Measurements from ENCODE around the gene CPN1.
"Not testable (repeated sequence)": the region's sequence is repeated elsewhere in the genome, so short reads cannot be mapped to it uniquely, and the experiment has no call there.

The CPN1 gene

DNA sequence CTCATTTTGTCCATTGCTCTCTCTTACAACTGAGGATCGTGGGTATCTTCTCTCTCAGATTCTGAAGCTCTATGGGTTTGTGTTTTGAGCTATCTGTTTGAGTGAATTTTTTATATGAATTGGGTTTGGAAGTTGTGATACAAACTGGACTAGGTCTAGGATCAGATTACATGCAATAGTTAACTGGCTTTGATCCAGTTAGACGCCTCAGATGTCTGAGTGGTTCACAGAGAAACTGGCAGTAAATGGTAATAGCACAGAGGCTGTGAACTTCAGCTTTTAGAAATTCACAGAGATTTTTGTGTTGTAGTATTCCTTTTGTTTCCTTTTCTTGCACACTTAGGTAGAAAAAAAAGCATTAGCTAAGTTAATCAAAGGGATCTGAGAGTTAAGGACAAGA is 59.3 kb downstream of the CPN1 start:
- no peak for DNase-seq (ENCODE audit: low spot score)

DNA sequence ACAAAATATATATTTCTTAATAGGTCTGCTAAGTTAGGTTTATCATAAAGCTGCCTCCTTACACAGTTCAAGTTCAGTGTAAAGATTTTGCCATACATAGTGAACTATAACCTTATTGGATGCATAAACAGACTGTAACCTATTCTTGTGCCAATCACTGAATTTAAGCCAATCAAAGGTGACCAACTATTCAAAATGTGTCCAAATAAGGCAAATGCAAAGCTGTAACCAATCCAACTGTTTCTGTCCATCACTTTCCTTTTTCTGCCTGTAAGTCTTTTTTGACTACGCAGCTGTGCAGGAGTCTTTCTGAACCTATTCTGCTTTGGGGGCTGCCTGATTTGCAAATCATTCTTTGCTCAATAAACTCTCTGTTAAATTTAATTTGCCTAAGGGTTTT is 60.3 kb downstream of the CPN1 start:
- DNase-seq (ENCODE audit: low spot score) = no peak

DNA sequence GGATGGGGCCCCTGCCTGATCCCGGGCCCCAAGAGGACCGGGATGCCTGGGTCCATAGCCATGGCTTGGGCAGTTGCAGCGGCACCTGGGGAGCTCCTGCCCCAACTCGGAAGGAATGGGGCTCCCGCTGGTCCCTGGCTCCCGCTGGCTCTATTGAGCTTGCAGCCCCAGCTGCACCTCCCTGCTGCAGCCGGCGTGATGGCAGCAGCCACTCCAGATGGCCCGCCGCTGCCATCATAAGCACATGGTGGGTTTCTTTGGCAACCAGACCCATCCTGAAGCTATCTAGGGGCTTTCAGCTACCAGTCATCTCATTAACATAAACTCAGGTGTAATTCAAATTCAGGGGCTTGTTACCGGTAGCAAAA is 60.8 kb downstream of the CPN1 start:
- DNase-seq (ENCODE audit: low spot score) = no peak

DNA sequence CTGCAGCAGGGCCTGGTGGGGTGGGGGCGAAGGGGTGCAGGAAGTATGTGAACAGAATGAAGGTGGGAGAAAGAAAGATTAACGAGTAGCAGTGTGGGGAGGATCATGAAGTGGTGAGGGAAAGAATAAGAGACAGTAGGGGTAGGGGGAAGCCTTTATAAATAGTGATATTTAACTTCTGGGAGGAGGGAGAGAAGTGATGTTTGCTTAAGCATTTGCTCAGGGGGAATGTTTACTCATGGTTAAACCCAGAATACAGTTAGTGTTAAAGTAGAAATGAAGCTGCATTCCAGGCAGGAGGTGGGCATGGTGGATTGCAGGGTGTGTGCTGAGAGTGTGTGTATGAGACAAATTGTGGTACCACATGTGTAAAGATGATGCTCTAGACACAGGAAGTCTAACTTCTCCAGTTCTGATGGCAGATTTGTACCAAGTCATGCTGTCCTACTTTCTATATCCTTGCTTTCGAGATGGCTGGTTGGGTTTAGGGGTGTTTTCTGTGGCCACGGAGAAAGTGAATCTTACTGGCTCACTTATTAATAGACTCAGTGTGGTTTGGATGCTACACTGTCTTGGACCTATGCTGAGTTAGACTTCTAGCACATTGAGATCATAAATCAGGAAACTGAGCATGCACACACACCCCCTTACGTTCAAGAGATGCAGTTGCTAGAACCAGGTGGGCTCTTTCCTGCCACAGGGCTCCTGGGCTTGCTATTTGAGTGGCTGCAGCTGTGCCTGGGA is 61.4 kb downstream of the CPN1 start:
- DNase-seq (ENCODE audit: low spot score) = no peak

DNA sequence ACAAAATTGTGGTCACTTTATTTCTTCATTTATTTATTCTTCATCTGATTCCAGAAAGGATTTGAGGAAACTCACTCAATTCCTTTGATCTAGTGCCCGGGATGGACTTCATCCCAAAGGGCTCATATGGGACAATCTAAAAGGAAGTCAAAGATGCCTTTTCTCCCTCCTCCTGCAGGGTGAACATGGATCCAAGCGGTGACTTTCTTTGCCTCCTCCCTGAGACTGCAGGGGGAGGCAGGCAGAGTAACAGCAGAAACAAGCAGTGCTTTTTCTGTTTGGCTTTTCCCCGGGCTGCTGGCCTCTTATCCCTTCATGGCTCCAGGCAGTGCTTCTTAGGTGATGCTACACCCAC is 61.9 kb downstream of the CPN1 start:
- no peak for DNase-seq (ENCODE audit: low spot score)

DNA sequence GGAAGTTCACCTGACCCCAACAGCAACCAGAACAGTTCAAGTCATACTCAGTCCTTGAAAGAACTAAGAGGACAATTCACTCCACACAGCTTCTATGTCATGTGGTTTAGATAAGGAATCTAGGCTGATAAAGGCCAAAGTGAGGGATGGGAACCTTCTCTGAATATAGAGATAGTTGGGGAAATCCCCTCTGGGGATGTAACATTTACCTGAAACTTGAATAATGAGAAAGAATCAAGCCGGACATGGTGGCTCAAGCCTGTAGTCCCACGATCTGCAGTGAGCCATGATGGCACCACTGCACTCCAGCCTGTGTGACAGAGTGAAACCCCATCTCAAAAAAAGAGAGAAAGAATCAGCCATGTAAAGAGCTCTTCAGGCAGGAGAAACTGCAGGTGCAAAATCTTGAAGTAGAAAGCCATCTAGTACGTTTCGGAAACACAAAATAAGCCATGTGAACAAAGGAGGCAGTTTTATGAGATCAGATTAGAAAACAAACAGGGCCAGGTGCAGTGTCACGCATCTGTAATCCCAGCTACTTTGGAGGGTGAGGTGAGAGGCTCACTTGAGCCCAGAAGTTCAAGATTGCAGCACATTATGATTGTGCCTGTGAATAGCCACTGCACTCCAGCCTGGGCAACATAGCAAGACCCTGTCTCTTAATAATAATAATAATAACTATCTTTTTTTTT is 67.5 kb downstream of the CPN1 start:
- no peak for DNase-seq (ENCODE audit: low spot score)

GRCh38 chr10:100013621-100014020 is 68.0 kb downstream of the CPN1 start:
- DNase-seq (ENCODE audit: low spot score) = no peak

DNA sequence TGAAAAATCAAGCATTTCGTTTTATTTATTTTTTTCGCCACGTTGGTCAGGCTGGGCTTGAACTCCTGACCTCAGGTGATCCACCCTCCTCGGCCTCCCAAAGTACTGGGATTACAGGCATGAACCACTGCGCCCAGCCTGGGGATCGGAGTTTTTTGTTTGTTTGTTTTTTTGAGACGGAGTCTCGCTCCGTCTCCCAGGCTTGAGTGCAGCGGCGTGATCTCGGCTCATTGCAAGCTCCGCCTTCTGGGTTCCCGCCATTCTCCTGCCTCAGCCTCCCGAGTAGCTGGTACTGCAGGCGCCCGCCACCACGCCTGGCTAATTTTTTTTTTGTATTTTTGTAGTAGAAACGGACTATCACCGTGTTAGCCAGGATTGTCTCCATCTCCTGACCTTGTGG is 69.8 kb downstream of the CPN1 start:
- DNase-seq (ENCODE audit: low spot score) = not testable (repeated sequence)

DNA sequence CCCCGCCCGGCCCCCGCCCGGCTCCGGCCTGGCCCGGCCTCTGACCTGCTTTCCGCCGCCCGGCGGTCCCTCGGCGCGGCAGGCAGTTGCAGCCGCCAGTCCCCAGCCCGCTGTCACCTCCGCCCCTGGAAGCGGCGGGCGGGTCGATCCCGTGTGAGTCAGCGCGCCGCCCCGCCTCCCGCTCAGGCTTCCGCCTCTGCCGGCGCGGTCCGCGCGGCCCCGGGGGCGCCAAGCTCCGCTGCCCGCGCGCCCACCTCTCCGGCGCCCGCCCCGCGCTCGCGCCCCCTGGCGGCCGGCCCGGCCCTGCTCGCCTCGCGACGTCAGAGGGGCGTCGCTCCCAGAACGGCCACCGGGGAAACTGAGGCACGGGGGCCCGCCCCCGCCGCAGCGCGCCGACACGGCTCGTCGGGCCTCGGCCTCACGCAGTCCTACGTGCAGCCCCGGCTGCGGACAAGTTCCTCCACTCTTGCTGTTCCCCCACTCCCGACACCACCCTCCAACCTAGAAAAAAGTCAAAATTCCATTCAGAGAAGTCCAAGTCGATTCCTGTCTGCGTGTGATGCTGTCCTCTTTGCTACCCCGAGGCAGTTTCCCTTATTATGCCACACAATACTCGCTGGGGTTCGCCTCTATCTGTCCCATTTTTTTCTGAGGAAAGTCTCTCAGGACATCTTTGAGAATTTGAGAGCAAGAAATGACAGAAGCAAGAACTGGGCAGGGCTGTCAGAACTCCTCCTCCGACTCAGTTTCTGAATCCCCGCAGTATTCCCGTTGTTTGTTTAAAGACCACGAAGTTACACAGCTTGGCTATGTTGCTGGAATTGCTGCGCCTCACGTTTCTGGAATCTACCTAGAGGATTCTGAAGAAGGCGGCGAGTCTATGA is 71.6 kb downstream of the CPN1 start, which contains the start of gene DNMBP:
Gene DNMBP, minus strand, starts transcription at position 155 of the 884 bp plus-strand sequence. CDS start 37,823 bp downstream, outside the sequence.
- peak; percentile 89 for DNase-seq (ENCODE audit: low spot score)

DNA sequence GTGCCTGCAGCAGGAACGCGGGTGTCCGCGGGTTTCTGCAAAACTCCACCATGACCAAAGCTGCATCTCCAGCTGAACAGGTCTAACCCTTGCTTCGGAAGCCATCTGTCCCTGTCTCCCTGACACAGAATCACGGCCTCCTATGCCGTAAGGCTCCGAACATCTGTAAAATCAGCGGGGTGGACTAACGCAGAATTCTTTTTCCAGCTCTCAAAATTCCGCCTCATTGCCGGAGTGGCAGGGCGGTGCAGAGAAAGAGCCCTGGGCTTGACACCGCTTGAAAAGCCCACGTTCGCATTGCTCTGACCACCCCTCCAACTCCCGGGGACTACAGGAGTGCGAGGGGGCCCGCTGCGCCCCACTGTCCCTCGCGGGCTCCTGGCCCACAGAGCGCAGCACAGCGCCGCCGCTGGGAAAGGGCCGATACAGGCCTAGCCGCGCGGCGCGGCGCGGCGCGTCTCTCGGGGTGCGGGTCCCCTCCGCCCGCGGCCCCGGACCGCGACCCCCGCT is 72.3 kb downstream of the CPN1 start:
- peak; percentile 55 for DNase-seq (ENCODE audit: low spot score)

- peak; percentile 49 for DNase-seq (ENCODE audit: low spot score)
These were observed 72.9 kb downstream of the CPN1 start for GRCh38 chr10:100008708-100009282.

DNA sequence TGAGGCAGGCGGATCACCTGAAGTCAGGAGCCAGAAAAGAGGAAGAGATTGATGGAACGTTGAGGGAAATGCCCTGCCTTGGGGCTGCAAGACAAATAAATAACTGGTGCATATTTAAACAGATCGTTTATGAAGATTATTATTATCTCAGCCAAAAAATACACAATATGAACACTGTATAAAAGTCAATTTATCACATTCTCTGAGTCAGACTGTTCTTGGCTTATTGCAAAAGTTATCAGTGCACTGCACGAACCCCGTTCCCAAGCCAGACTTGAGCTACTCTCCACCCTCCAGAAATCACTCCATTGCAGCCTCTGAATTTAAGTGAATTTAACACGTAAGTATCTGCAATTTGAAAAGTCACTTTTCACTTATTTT is 73.5 kb downstream of the CPN1 start:
- peak; percentile 38 for DNase-seq (ENCODE audit: low spot score)

DNA sequence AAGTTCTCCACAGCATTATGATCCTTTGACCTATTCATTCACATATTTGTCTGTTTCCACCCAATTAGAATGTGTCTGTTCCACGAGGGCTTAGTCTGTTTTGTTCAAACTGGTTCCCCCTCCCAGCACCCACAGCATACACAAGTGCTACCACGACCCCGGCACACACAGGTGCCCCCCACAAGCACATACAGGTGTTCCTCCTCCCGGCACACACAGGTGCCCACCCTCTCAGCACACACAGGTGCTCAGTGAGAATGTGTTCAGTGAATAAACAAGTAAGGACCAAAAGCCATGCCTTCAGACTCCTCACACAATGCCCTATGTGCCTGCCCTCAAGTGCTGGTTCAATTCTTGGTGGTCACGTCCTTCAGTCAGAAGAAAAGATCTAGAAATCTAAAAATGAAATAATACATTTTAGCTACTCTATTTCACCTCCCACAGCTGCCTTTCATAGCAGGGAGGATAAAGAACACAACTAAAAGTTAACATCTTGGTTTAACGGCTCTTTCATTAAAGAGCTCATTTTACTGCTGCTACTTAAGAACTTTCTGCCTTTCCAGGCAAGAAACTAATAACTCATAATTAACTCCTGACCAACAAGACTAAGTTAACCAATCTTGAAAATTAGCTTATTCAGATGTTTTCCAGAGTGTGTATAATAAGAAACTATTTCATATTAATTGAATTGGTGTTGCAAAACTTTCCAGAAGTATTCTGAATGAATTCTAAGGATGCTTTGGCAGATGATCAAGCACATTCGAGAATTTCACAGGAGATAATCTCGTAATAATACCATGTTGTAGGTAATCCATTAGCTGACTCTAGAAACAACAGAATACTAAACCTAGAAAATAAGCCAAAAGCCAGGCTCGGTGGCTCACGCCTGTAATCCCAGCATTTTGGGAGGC is 74.2 kb downstream of the CPN1 start:
- no peak for DNase-seq (ENCODE audit: low spot score)

- peak; percentile 96 for DNase-seq (ENCODE audit: low spot score)
These were observed 75.3 kb downstream of the CPN1 start for GRCh38 chr10:100006243-100006886.

GRCh38 chr10:100004805-100005510 is 76.7 kb downstream of the CPN1 start:
- no peak for DNase-seq (ENCODE audit: low spot score)

DNA sequence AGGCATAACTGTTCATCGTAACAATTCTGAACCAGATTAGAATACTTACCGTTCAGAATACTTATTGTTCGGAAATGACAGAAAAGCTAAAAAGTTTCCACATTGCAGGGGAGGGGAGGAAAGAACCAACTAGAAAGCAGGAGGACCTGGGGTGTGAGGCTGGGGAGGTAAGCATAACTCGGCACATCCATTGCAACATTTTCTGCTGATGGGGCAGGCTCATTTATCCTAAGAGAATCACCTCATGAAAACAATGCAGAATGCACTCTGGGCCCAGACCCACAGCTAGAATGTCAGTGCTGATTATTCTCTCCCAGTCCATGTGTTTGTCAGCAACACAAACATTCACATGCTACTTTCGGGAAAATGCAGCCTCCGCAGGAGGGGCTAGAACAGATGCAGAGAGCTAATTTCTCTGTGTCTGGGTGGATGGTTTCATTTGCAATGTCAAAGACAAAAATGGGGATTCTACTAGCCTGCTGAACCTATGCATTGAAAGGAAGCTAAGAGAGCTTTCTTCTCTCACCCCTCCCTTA is 81.5 kb downstream of the CPN1 start:
- DNase-seq (ENCODE audit: low spot score) = no peak

GRCh38 chr10:99999319-100000108 is 82.2 kb downstream of the CPN1 start:
- no peak for DNase-seq (ENCODE audit: low spot score)

DNA sequence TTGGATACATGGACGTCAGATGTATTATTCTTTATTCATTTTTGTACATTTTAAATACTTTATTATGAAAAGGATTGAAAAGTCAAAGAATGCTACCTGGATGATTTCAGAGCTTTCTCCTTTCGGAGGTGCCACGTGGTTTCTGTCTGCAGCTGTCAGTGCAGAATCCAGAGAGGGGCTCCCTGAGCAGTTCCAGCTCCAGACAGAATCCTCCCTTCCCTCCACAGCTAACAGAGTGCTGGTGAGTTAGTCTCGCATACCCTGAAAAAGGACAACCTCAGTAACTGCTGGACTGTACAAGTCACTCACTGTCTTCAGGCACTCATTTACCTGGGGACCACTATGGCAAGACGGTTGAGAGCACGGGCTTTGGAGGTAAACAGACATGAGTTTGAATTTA is 82.8 kb downstream of the CPN1 start:
- no peak for DNase-seq (ENCODE audit: low spot score)
